ENCODE measurements around the gene RUFY2. TPM values are rescaled to one million over a fixed set of nuclear protein-coding genes. Genes with fewer than 3 reads are reported as not detected.

RUFY2 gene
- total RNA-seq, 1 donor = 32.8 TPM

GRCh38 chr10:68365611-68366010 lies 41.5 kb downstream of the RUFY2 start:
- no peak for DNase-seq (ENCODE audit: low read depth)
- TF ChIP-seq CTCF (IDR thresholded peaks at IDR 0.05; ENCODE audit: insufficient read depth, low read depth, low read length) = no peak
- H3K4me3 ChIP-seq (ENCODE audit: low read depth, low read length) = no peak overlapping the region

- H3K4me3 ChIP-seq (ENCODE audit: low read depth, low read length) = no peak overlapping the region
- DNase-seq (ENCODE audit: low read depth) = peak; percentile 11
- TF ChIP-seq CTCF (IDR thresholded peaks at IDR 0.05; ENCODE audit: insufficient read depth, low read depth, low read length) = no peak
These were observed 42.8 kb downstream of the RUFY2 start for GRCh38 chr10:68364101-68364886.

- no peak for TF ChIP-seq CTCF (IDR thresholded peaks at IDR 0.05; ENCODE audit: insufficient read depth, low read depth, low read length)
- DNase-seq (ENCODE audit: low read depth) = no peak
- no peak overlapping the region for H3K4me3 ChIP-seq (ENCODE audit: low read depth, low read length)
These were observed 44.5 kb downstream of the RUFY2 start for GRCh38 chr10:68362590-68362989.

GRCh38 chr10:68359189-68359588 lies 47.9 kb downstream of the RUFY2 start:
- TF ChIP-seq CTCF (IDR thresholded peaks at IDR 0.05; ENCODE audit: insufficient read depth, low read depth, low read length) = no peak
- DNase-seq (ENCODE audit: low read depth) = no peak

GRCh38 chr10:68353537-68353936 lies 53.5 kb downstream of the RUFY2 start:
- H3K4me3 ChIP-seq (ENCODE audit: low read depth, low read length) = no peak overlapping the region
- no peak for TF ChIP-seq CTCF (IDR thresholded peaks at IDR 0.05; ENCODE audit: insufficient read depth, low read depth, low read length)
- no peak for DNase-seq (ENCODE audit: low read depth)

More at GRCh38 chr10:68359189-68359588, 47.9 kb downstream of the RUFY2 start:
- no peak overlapping the region for H3K4me3 ChIP-seq (ENCODE audit: low read depth, low read length)

GRCh38 chr10:68348265-68348741 lies 58.8 kb downstream of the RUFY2 start:
- no peak overlapping the region for H3K4me3 ChIP-seq (ENCODE audit: low read depth, low read length)
- DNase-seq (ENCODE audit: low read depth) = peak; percentile 59
- peak; percentile 87 for TF ChIP-seq CTCF (IDR thresholded peaks at IDR 0.05; ENCODE audit: insufficient read depth, low read depth, low read length)

Data from fibroblast of villous mesenchyme (primary cell).